ENCODE measurements around the gene G0S2. TPM values are rescaled to one million over a fixed set of nuclear protein-coding genes. Genes with fewer than 3 reads are reported as not detected.

Gene G0S2
- total and polyA plus RNA-seq, 9 of the 15 experiments (the other 6 are each of a cell fraction or from before 2014, with no cell fraction given), result 0.18 to 65.6 (median 11.4) TPM

DNA sequence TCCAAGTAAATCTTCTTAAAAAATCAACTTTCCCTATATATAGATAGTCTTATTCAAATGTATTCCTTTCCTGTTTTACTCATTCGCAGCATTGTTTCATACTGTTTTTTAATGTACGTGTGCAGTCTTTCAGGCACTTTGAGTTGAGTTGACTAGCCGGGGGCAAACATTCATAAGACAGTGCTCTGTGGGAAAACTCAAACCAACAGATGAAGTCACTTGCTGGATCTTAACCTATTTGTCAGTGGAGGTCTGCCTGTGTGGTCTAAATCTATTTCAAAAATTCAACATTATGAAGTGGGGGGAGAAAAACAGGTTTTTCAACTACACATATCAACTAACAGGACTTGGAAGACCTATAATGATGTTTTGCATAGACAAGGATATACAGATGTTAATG is 35.6 kb downstream of the G0S2 start:
- TF ChIP-seq NR3C1 (CRISPR knock-in tag; IDR thresholded peaks at IDR 0.05) (no peak), TAF1 (IDR thresholded peaks at IDR 0.05; ENCODE audit: control insufficient read depth, extremely low read depth, insufficient read depth, low read length, severe bottlenecking) (no peak), ZNF274 (IDR thresholded peaks at IDR 0.05; ENCODE audit: borderline replicate concordance, low read depth, low read length) (no peak), ILF3 (IDR thresholded peaks at IDR 0.05; ENCODE audit: borderline replicate concordance) (no peak), RNF2 (IDR thresholded peaks at IDR 0.05) (no peak), SREBF2 (CRISPR knock-in tag; IDR thresholded peaks at IDR 0.05) (no peak), DMBX1 (CRISPR knock-in tag; IDR thresholded peaks at IDR 0.05; ENCODE audit: borderline replicate concordance) (no peak), ARNT (IDR thresholded peaks at IDR 0.05) (no peak), SNRNP70 (optimal IDR thresholded peaks at IDR 0.05; ENCODE audit: low read depth, low read length) (no peak), ZNF217 (CRISPR knock-in tag; IDR thresholded peaks at IDR 0.05) (no peak), ZNF143 (CRISPR knock-in tag; IDR thresholded peaks at IDR 0.05) (no peak), IRF2 (CRISPR knock-in tag; IDR thresholded peaks at IDR 0.05) (no peak), SNIP1 (IDR thresholded peaks at IDR 0.05; ENCODE audit: low read depth) (no peak), ZNF24 (IDR thresholded peaks at IDR 0.05) (no peak)
- TF ChIP-seq, protein P1, sequence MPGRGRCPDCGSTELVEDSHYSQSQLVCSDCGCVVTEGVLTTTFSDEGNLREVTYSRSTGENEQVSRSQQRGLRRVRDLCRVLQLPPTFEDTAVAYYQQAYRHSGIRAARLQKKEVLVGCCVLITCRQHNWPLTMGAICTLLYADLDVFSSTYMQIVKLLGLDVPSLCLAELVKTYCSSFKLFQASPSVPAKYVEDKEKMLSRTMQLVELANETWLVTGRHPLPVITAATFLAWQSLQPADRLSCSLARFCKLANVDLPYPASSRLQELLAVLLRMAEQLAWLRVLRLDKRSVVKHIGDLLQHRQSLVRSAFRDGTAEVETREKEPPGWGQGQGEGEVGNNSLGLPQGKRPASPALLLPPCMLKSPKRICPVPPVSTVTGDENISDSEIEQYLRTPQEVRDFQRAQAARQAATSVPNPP (IDR thresholded peaks at IDR 0.05; ENCODE audit: borderline replicate concordance, insufficient read depth, insufficient read length), result no peak
- TF ChIP-seq, protein P2, sequence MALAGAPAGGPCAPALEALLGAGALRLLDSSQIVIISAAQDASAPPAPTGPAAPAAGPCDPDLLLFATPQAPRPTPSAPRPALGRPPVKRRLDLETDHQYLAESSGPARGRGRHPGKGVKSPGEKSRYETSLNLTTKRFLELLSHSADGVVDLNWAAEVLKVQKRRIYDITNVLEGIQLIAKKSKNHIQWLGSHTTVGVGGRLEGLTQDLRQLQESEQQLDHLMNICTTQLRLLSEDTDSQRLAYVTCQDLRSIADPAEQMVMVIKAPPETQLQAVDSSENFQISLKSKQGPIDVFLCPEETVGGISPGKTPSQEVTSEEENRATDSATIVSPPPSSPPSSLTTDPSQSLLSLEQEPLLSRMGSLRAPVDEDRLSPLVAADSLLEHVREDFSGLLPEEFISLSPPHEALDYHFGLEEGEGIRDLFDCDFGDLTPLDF (CRISPR knock-in tag; IDR thresholded peaks at IDR 0.05), result no peak
- TF ChIP-seq, protein P3, sequence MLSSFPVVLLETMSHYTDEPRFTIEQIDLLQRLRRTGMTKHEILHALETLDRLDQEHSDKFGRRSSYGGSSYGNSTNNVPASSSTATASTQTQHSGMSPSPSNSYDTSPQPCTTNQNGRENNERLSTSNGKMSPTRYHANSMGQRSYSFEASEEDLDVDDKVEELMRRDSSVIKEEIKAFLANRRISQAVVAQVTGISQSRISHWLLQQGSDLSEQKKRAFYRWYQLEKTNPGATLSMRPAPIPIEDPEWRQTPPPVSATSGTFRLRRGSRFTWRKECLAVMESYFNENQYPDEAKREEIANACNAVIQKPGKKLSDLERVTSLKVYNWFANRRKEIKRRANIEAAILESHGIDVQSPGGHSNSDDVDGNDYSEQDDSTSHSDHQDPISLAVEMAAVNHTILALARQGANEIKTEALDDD (IDR thresholded peaks at IDR 0.05), result no peak
- TF ChIP-seq, protein P4, sequence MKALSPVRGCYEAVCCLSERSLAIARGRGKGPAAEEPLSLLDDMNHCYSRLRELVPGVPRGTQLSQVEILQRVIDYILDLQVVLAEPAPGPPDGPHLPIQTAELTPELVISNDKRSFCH (CRISPR knock-in tag; IDR thresholded peaks at IDR 0.05), result no peak
- TF ChIP-seq, protein P4 (tag; IDR thresholded peaks at IDR 0.05), result no peak
- Histone ChIP-seq H3K4me1 (replicated peaks in 1 of 2; ENCODE audit: control insufficient read depth in 2 of 2, insufficient read depth in 2 of 2, low read length in 2 of 2) (no peaks in the 10 kb centered on the region), H3K27ac (ENCODE audit: extremely low read depth, low read depth, low read length) (no peak overlapping the region), H2AFZ (ENCODE audit: low read depth, low read length) (no peak overlapping the region), H3K9me1 (ENCODE audit: control insufficient read depth, insufficient read depth, low read length) (no peaks in the 10 kb centered on the region), H3K79me2 (ENCODE audit: control insufficient read depth, insufficient read depth, low read length) (no peaks in the 10 kb centered on the region), H3K9ac (ENCODE audit: insufficient read depth in 1 of 2, low read depth in 2 of 2, low read length in 2 of 2) (no peak overlapping the region), H3K4me3 (no peak overlapping the region), H3K36me3 (ENCODE audit: control insufficient read depth, insufficient read depth, low read length) (no peaks in the 10 kb centered on the region), H3K27me3 (ENCODE audit: control insufficient read depth in 2 of 2, insufficient read depth in 2 of 2, low read length in 2 of 2) (peaks cover 11 to 15% of the 10 kb centered on the region in 2 experiments; a peak in 3 of 5 replicates), H3K4me2 (ENCODE audit: insufficient read depth, low read length) (no peak overlapping the region), H3K9me3 (replicated peaks; ENCODE audit: control insufficient read depth, insufficient read depth, low read depth, low read length) (no peaks in the 10 kb centered on the region), H4K20me1 (replicated peaks; ENCODE audit: control insufficient read depth, insufficient read depth, low read length) (no peaks in the 10 kb centered on the region)
- intact Hi-C loops (cut with micrococcal nuclease) (no loop called here), in situ Hi-C loops (cut with MboI) (no loop called here)
- ChIA-PET POLR2A (no interaction called here), CTCF (ENCODE audit: low intra/inter-chr PET ratio) (no interaction called here)
- DNase-seq (ENCODE audit: extremely low read depth in 1 of 4, low spot score in 3 of 4) (no peak), ATAC-seq (no peak), FAIRE-seq (no peak)
- BruUV-seq (replicated peaks), result no TSS peak
- 0% methylated on average over 3 of the region's 3 CpGs for WGBS (ENCODE audit: insufficient coverage, low coverage, missing lambda C conversion rate)

All from K562 (cell line).